Gastroesophageal sphincter (tissue), 4 donors: Measurements from ENCODE around the gene GLB1L2. TPM values are rescaled to one million over a fixed set of nuclear protein-coding genes. Genes with fewer than 3 reads are reported as not detected.

ENCODE experiments used
- ATAC-seq: fragments of 150-250 bp; one replicate; pipeline ENCODE4 v1.9.1; 2016; ENCODE audit warnings: mild to moderate bottlenecking, moderate library complexity
- H3K27ac ChIP-seq, 4 donors: fragments of 200-600 bp; sonication (generic) in 3 of 4; 1 replicate in 3 of 4; 2 replicates in 1 of 4; pipeline ENCODE4 v1.5.1; 2016 to 2019
- H3K27me3 ChIP-seq: fragments of 200-600 bp; sonication (generic); one replicate; pipeline ENCODE4 v1.5.1; 2019
- H3K36me3 ChIP-seq, 2 donors: fragments of 200-600 bp; sonication (generic); one replicate each; pipeline ENCODE4 v1.5.1; 2019; ENCODE audit warnings: control low read depth in 1 of 2
- H3K4me1 ChIP-seq, 3 donors: fragments of 200-600 bp; sonication (generic); 1 replicate in 2 of 3; 2 replicates in 1 of 3; pipeline ENCODE4 v1.5.1; 2016 to 2019; ENCODE audit warnings: control low read depth in 2 of 3
- H3K4me3 ChIP-seq, 2 donors: fragments of 200-600 bp; sonication (generic); one replicate each; pipeline ENCODE4 v1.5.1; 2019; ENCODE audit warnings: mild to moderate bottlenecking in 1 of 2, moderate library complexity in 1 of 2
- H3K9me3 ChIP-seq, 3 donors: fragments of 200-600 bp; sonication (generic); one replicate each; pipeline ENCODE4 v1.5.1; 2017 to 2019; ENCODE audit warnings: control low read depth in 2 of 3
- EP300 ChIP-seq: sonication (generic); formaldehyde crosslinking; IDR thresholded peaks from one replicate; pipeline ENCODE4 v1.6.1; 2017; ENCODE audit warnings: antibody characterized with exemption, mild to moderate bottlenecking
- POLR2A ChIP-seq, 2 donors: fragments of 450-650 bp; IDR thresholded peaks; one replicate each; pipeline ENCODE4 v1.6.1; 2017; ENCODE audit warnings: antibody characterized with exemption in 2 of 2, mild to moderate bottlenecking in 2 of 2, moderate library complexity in 1 of 2
- POLR2AphosphoS5 ChIP-seq: sonication (generic); formaldehyde crosslinking; IDR thresholded peaks from one replicate; pipeline ENCODE4 v1.6.1; 2017; ENCODE audit warnings: antibody characterized with exemption
- WGBS, 2 donors: methylation state at CpG; one replicate each; pipeline ENCODE4 v1.1.5; 2018; ENCODE audit warnings: low coverage in 1 of 2; 5-methylcytosine and 5-hydroxymethylcytosine counted together
- total RNA-seq, 4 donors: library from RNA; depleted of rRNA; stranded (reverse); fragments of >200 nt; gene quantifications; one replicate each; pipeline ENCODE4 v1.1.0, GENCODE V29; 2016
- TF ChIP-seq, protein P1 (sequence below), 4 experiments: fragments of 200-600 bp in 2 of 4; fragments of 450-650 bp in 2 of 4; sonication (generic) in 1 of 4; IDR thresholded peaks; one replicate each; pipeline ENCODE4 v1.5.1; 2017 to 2019; ENCODE audit warnings: antibody characterized with exemption in 4 of 4, mild to moderate bottlenecking in 2 of 4, moderate library complexity in 2 of 4

The GLB1L2 gene
- total RNA-seq, 4 donors from 2014 or later = 3.8 to 9.7 (median 8.6) TPM

DNA sequence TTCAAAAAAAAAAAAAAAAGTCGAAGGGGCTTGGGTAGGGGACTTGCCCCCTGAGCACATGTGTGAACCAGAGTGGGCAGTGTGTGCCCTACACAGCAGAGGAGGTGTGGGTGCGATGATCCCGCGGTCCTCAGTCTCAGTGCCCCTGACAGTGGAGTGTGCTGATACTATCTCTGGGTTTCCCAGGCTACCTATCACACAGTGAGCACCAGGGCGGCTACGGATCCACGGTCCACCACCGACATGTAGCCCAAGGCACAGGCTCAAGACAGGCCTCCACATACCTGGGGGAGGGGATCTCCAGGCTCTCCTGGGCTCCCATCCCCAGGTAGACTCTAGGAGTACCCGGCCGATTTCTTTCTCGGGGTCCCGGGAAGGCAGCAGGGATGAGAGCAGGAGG lies 71.1 kb downstream of the GLB1L2 start:
- ATAC-seq = no peak
- TF ChIP-seq POLR2AphosphoS5 (no peak), EP300 (no peak), POLR2A (IDR thresholded peaks at IDR 0.05) (no peak)
- TF ChIP-seq, protein P1, sequence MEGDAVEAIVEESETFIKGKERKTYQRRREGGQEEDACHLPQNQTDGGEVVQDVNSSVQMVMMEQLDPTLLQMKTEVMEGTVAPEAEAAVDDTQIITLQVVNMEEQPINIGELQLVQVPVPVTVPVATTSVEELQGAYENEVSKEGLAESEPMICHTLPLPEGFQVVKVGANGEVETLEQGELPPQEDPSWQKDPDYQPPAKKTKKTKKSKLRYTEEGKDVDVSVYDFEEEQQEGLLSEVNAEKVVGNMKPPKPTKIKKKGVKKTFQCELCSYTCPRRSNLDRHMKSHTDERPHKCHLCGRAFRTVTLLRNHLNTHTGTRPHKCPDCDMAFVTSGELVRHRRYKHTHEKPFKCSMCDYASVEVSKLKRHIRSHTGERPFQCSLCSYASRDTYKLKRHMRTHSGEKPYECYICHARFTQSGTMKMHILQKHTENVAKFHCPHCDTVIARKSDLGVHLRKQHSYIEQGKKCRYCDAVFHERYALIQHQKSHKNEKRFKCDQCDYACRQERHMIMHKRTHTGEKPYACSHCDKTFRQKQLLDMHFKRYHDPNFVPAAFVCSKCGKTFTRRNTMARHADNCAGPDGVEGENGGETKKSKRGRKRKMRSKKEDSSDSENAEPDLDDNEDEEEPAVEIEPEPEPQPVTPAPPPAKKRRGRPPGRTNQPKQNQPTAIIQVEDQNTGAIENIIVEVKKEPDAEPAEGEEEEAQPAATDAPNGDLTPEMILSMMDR (IDR thresholded peaks at IDR 0.05) = no peak
- H3K36me3 ChIP-seq = no peaks in the 10 kb centered on the region
- no peaks in the 10 kb centered on the region for H3K9me3 ChIP-seq
- no peaks in the 10 kb centered on the region for H3K4me1 ChIP-seq
- WGBS, 2 donors = 80% methylated on average over 2 of the region's 12 CpGs; no CpG with 5 or more reads in 1 of the 2 donors
- H3K4me3 ChIP-seq = no peak overlapping the region
- H3K27ac ChIP-seq = no peak overlapping the region
- peaks cover 93% of the 10 kb centered on the region for H3K27me3 ChIP-seq

DNA sequence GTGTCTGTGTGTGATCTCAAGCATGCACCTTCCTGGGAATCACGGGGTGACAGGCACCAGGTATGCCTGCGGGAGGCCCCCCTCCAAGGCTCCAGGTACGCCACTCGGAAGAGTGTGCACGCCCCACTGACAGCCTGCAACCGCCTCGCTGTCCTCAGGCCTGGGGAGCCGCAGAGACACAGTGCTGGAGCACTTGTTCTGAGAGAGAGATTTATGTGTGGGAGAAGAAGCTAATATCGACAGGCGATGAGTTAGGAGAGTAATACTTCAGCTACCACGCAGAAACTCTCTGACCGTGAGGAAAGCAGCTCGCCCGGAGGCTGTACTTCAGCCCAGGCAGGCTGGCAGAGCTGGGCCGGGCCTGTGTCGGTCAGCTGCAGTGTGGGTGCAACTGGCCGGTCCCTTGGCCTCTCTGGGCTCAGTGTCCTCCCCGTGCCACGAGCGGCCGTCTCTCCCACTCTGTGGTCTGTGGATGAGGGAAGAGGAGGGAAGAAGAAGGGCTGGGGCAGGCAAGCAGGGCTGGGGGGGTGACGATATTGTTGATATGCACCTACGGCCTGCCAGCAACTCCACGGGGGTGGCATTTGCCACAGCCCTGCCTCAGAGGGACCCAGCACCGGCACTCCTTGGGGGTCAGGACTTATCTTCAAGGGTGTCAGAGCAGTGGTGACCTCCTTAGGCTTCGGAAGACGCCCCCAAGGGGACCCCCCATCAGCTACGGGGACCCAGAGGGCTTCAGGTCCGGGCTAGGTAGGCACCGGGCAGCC lies 73.0 kb downstream of the GLB1L2 start:
- Histone ChIP-seq H3K4me1 (no peaks in the 10 kb centered on the region), H3K9me3 (no peaks in the 10 kb centered on the region), H3K36me3 (no peaks in the 10 kb centered on the region), H3K4me3 (no peak overlapping the region), H3K27ac (no peak overlapping the region), H3K27me3 (peaks cover 86% of the 10 kb centered on the region)
- ATAC-seq = no peak
- no peak for TF ChIP-seq EP300
- TF ChIP-seq, protein P1 (IDR thresholded peaks at IDR 0.05) = no peak
- TF ChIP-seq POLR2A (IDR thresholded peaks at IDR 0.05) = no peak
- TF ChIP-seq POLR2AphosphoS5 = no peak
- WGBS, 2 donors = no CpG with 5 or more reads among the region's 30 CpGs

DNA sequence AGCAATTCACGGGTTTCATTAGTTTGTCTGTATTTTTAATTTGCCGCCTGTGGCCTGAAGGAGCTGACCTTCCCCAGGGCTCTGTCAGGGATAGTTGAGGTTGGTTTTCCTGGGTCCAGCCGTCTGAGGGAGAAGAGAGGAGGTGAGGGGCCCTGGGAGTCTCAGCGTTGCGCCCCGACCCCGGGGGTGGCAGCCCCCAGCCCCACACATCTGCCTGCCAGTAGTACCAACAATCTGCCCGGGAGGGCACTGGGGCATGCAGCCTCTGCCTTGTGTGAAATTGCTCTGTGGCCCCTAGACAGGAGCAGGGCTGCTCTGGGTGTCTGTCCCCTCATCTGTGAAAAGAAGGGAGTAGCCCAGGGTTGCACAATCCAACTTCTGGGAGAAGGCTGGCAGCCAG lies 73.6 kb downstream of the GLB1L2 start:
- no CpG with 5 or more reads among the region's 8 CpGs for WGBS, 2 donors
- Histone ChIP-seq H3K27ac (no peak overlapping the region), H3K9me3 (no peaks in the 10 kb centered on the region), H3K4me3 (no peak overlapping the region), H3K27me3 (peaks cover 86% of the 10 kb centered on the region), H3K36me3 (no peaks in the 10 kb centered on the region), H3K4me1 (peaks cover 0 to under 1% (median 0%) of the 10 kb centered on the region in 3 donors)
- TF ChIP-seq EP300 (no peak), POLR2A (IDR thresholded peaks at IDR 0.05) (no peak), POLR2AphosphoS5 (no peak)
- TF ChIP-seq, protein P1 (IDR thresholded peaks at IDR 0.05) = no peak
- no peak for ATAC-seq

DNA sequence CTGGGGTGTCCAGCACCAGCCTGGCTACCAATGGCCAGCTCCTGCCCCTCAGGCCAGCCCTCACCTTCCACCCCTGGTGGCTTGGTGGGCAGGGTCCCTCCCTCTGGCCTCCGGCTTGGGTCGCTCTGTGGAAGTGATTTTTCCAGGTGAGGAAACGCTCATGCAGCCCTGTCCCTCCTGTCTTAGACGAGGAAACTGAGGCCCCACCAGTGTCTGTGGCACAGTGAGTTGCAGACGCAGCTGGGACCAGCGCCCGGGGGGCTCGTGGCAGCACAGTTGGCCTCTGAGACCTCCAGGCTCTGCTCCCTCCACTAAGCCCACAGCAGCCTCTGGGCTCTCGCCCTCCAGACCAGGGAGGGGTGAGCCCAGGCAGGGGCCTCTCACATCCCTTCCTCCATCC lies 74.1 kb downstream of the GLB1L2 start:
- no CpG with 5 or more reads among the region's 9 CpGs for WGBS, 2 donors
- peaks cover 86% of the 10 kb centered on the region for H3K27me3 ChIP-seq
- H3K9me3 ChIP-seq = no peaks in the 10 kb centered on the region
- no peak for TF ChIP-seq POLR2AphosphoS5
- TF ChIP-seq, protein P1 (IDR thresholded peaks at IDR 0.05) = no peak
- TF ChIP-seq POLR2A (IDR thresholded peaks at IDR 0.05) = no peak
- no peak for TF ChIP-seq EP300
- no peak for ATAC-seq
- H3K27ac ChIP-seq = no peak overlapping the region
- H3K4me3 ChIP-seq = no peak overlapping the region
- peaks cover 0 to 5% (median 0%) of the 10 kb centered on the region in 3 donors for H3K4me1 ChIP-seq
- no peaks in the 10 kb centered on the region for H3K36me3 ChIP-seq
